SU-DHL-6 (cell line): ENCODE data around the gene ELMO2.

ENCODE experiments used
- H2AFZ ChIP-seq: fragments of 200-600 bp; sonication (generic); 2 replicates; pipeline ENCODE4 v1.6.1; 2014; ENCODE audit warnings: low read depth, mild to moderate bottlenecking, moderate library complexity, mixed read lengths, antibody characterized with exemption, low read length; ENCODE audit not compliant: severe bottlenecking
- H3F3A ChIP-seq: fragments of 200-600 bp; shearing (Covaris generic); 2 replicates; pipeline ENCODE4 v1.6.0; 2016; ENCODE audit warnings: antibody characterized with exemption, mild to moderate bottlenecking; ENCODE audit not compliant: insufficient read depth
- H3K27ac ChIP-seq: fragments of 200-600 bp; sonication (generic); 2 replicates; pipeline ENCODE4 v1.5.1; 2016; ENCODE audit warnings: low read depth, mild to moderate bottlenecking, low read length, moderate library complexity, mixed read lengths
- H3K27me3 ChIP-seq: fragments of 200-600 bp; sonication (generic), shearing (Covaris generic); 2 replicates; pipeline ENCODE4 v1.6.0; 2014; ENCODE audit warnings: mild to moderate bottlenecking, low read length
- H3K36me3 ChIP-seq: fragments of 200-600 bp; sonication (generic); 2 replicates; pipeline ENCODE4 v1.6.1; 2014; ENCODE audit warnings: mild to moderate bottlenecking, low read length, mixed read lengths
- H3K4me2 ChIP-seq: fragments of 300-600, 200-600 bp; shearing (Covaris generic), sonication (generic); 2 replicates; pipeline ENCODE4 v1.6.0; 2014; ENCODE audit warnings: low read length, low read depth, mild to moderate bottlenecking; ENCODE audit not compliant: poor library complexity, severe bottlenecking
- H3K4me3 ChIP-seq: fragments of 200-600 bp; sonication (generic); 2 replicates; pipeline ENCODE4 v1.5.1; 2014; ENCODE audit warnings: antibody characterized with exemption, low read length, mild to moderate bottlenecking, mixed read lengths; ENCODE audit not compliant: insufficient read depth, poor library complexity, severe bottlenecking
- H3K79me2 ChIP-seq: fragments of 200-600 bp; sonication (generic); 2 replicates; pipeline ENCODE4 v1.6.1; 2014; ENCODE audit warnings: mild to moderate bottlenecking, low read length, moderate library complexity; ENCODE audit not compliant: insufficient read depth
- H3K9ac ChIP-seq: fragments of 200-600 bp; sonication (generic); 2 replicates; pipeline ENCODE4 v1.7.0; 2014; ENCODE audit warnings: mild to moderate bottlenecking, low read length
- H3K9me2 ChIP-seq: fragments of 200-600 bp; sonication (generic); replicated peaks from 2 replicates; pipeline ENCODE4 v1.6.1; 2014; ENCODE audit warnings: low read length; ENCODE audit not compliant: insufficient read depth
- H3K9me3 ChIP-seq: fragments of 200-600 bp; sonication (generic); 2 replicates; pipeline ENCODE4 v1.6.1; 2014; ENCODE audit warnings: low read length, mixed read lengths; ENCODE audit not compliant: insufficient read depth
- H4K20me1 ChIP-seq: fragments of 200-600 bp; sonication (generic); 2 replicates; pipeline ENCODE4 v1.6.1; 2014; ENCODE audit warnings: low read depth, mild to moderate bottlenecking, antibody characterized with exemption, low read length, moderate library complexity, mixed read lengths
- EZH2phosphoT487 ChIP-seq: fragments of 200-600 bp; sonication (generic), shearing (Covaris generic); conservative IDR thresholded peaks from 2 replicates; pipeline ENCODE4 v1.6.1; 2018; ENCODE audit warnings: mild to moderate bottlenecking, antibody characterized with exemption, low read length, moderate library complexity, mixed read lengths
- TF ChIP-seq, protein P1 (sequence below): fragments of 200-600 bp; sonication (generic); IDR thresholded peaks from one replicate; pipeline ENCODE4 v1.5.1; 2017; ENCODE audit warnings: antibody characterized with exemption, mild to moderate bottlenecking, low read length, moderate library complexity; ENCODE audit not compliant: insufficient read depth, poor library complexity, severe bottlenecking

The ELMO2 gene

DNA sequence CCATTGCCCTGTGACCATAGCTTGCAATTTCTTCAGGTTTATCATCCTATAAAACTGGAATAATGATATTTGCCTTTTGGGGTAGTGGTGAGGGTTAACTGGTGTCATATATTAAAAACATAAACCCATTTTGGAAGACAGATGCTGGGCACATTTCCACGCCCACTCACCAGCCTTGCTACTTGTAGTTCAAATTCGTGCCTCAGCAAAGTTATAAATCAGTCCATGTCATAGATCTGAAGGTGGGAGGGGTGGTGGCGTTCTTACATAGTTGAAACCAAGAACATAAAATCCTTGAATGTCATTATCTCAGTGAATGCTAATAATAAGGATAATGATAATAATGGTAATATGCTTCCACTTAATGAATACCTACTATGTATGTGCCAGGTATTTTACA lies 9.4 kb upstream of the ELMO2 start:
- Histone ChIP-seq H3K9me3 (no peaks in the 10 kb centered on the region), H3K4me3 (no peak overlapping the region), H3K36me3 (no peaks in the 10 kb centered on the region), H3K4me2 (no peak overlapping the region), H3K9ac (no peak overlapping the region), H4K20me1 (no peaks in the 10 kb centered on the region), H3K9me2 (no peaks in the 10 kb centered on the region), H3F3A (no peaks in the 10 kb centered on the region), H3K79me2 (no peaks in the 10 kb centered on the region), H2AFZ (no peak overlapping the region), H3K27me3 (no peaks in the 10 kb centered on the region), H3K27ac (no peak overlapping the region)
- TF ChIP-seq, protein P1, sequence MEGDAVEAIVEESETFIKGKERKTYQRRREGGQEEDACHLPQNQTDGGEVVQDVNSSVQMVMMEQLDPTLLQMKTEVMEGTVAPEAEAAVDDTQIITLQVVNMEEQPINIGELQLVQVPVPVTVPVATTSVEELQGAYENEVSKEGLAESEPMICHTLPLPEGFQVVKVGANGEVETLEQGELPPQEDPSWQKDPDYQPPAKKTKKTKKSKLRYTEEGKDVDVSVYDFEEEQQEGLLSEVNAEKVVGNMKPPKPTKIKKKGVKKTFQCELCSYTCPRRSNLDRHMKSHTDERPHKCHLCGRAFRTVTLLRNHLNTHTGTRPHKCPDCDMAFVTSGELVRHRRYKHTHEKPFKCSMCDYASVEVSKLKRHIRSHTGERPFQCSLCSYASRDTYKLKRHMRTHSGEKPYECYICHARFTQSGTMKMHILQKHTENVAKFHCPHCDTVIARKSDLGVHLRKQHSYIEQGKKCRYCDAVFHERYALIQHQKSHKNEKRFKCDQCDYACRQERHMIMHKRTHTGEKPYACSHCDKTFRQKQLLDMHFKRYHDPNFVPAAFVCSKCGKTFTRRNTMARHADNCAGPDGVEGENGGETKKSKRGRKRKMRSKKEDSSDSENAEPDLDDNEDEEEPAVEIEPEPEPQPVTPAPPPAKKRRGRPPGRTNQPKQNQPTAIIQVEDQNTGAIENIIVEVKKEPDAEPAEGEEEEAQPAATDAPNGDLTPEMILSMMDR = no peak
- TF ChIP-seq EZH2phosphoT487 = no peak

DNA sequence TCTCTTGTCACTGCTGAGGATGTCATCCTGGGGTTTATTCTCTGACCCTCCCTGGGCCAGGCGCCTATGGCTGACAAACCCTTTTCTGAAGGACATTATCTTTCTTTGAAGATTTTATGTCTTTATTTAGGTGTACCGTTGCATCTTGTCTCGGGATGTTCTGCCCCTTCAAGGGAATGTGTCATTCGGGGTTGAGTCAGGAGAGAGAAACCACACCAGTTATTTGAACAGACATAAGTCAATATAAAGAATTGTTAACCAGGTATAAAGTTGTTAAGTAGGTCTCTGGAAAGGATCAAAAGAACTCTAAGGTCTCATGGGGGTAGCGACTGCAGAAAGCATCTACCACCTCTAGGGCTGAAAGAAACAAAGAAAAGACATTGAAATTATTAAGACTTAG lies 8.2 kb upstream of the ELMO2 start:
- no peaks in the 10 kb centered on the region for H3K9me3 ChIP-seq
- no peaks in the 10 kb centered on the region for H3K79me2 ChIP-seq
- no peak overlapping the region for H3K4me3 ChIP-seq
- H2AFZ ChIP-seq = no peak overlapping the region
- H3K4me2 ChIP-seq = no peak overlapping the region
- no peaks in the 10 kb centered on the region for H3K9me2 ChIP-seq
- H3K27ac ChIP-seq = no peak overlapping the region
- H3K36me3 ChIP-seq = no peaks in the 10 kb centered on the region
- no peak for TF ChIP-seq EZH2phosphoT487
- TF ChIP-seq, protein P1 = no peak
- no peaks in the 10 kb centered on the region for H3K27me3 ChIP-seq
- H3K9ac ChIP-seq = no peak overlapping the region
- H3F3A ChIP-seq = no peaks in the 10 kb centered on the region
- H4K20me1 ChIP-seq = no peaks in the 10 kb centered on the region

DNA sequence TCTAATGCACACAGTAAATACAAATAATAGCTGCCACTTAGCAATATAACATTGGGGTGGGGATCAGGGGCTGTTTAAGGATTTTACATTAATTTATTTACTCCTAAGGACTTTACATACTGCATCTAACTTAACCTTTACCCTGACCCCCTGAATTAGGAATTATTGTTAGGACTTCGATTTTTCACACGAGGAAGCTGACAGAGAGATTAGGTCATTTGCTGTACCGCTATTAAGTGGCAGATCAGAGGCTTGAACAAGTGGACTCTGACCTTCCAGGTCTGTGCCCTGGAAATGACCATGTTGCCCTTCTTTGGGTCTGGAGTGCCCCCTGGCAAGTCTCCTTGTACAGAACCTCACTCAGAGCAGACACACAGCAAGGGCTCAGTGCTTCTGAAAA lies 5.2 kb upstream of the ELMO2 start:
- Histone ChIP-seq H3K4me3 (no peak overlapping the region), H3K9me2 (no peaks in the 10 kb centered on the region), H3K36me3 (no peaks in the 10 kb centered on the region), H3F3A (no peaks in the 10 kb centered on the region), H3K27me3 (no peaks in the 10 kb centered on the region), H2AFZ (no peak overlapping the region), H3K79me2 (no peaks in the 10 kb centered on the region), H3K27ac (no peak overlapping the region), H4K20me1 (no peaks in the 10 kb centered on the region), H3K4me2 (no peak overlapping the region), H3K9me3 (no peaks in the 10 kb centered on the region), H3K9ac (no peak overlapping the region)
- TF ChIP-seq EZH2phosphoT487 = no peak
- TF ChIP-seq, protein P1 = no peak
